ENCODE measurements around the gene ANO2. TPM values are rescaled to one million over a fixed set of nuclear protein-coding genes. Genes with fewer than 3 reads are reported as not detected.

The ANO2 gene
- total RNA-seq, 3 donors from 2014 or later (not counting 1 experiment from before 2014, with no cell fraction given): not detected

DNA sequence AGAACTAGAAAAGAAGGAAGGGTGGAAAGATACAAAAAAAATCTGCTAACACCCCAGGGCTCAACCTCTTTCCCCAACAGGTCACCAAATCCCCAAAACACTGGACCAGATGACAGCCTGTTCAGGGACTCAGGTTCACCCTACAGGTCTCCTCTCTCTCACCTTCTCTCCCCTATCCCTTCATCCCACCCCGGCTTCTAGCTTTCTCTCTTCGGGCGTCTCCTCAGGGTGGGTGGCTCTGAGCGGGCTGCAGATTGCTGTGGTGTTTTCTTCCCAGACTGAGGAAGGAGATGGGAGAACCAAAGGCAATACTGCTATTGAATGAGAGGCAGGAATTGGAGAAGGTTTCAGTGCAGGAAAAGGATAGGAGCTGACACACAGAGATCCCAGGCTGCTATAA lies 39.3 kb downstream of the ANO2 start:
- no peaks in the 10 kb centered on the region for H3K9me3 Mint-ChIP-seq
- no peaks in the 10 kb centered on the region for H3K36me3 Mint-ChIP-seq
- DNase-seq (no peak), ATAC-seq (no peak)
- Histone ChIP-seq H3K36me3 (ENCODE audit: control insufficient read depth, insufficient read depth, low read length) (no peaks in the 10 kb centered on the region), H3K4me1 (ENCODE audit: control insufficient read depth, insufficient read depth, low read length) (no peaks in the 10 kb centered on the region), H3K4me3 (ENCODE audit: low read length) (no peak overlapping the region), H3K27ac (ENCODE audit: low read length) (no peak overlapping the region), H3K27me3 (ENCODE audit: control insufficient read depth, insufficient read depth, low read length) (no peaks in the 10 kb centered on the region), H3K9me3 (ENCODE audit: control insufficient read depth, insufficient read depth, low read length) (no peaks in the 10 kb centered on the region)
- intact Hi-C loops (cut with micrococcal nuclease): no loop called here
- peaks cover 5 to 24% of the 10 kb centered on the region in 2 donors for H3K27me3 Mint-ChIP-seq (ENCODE audit: low read depth in 2 of 2)
- no peaks in the 10 kb centered on the region for H3K4me1 Mint-ChIP-seq
- TF ChIP-seq, protein P1, sequence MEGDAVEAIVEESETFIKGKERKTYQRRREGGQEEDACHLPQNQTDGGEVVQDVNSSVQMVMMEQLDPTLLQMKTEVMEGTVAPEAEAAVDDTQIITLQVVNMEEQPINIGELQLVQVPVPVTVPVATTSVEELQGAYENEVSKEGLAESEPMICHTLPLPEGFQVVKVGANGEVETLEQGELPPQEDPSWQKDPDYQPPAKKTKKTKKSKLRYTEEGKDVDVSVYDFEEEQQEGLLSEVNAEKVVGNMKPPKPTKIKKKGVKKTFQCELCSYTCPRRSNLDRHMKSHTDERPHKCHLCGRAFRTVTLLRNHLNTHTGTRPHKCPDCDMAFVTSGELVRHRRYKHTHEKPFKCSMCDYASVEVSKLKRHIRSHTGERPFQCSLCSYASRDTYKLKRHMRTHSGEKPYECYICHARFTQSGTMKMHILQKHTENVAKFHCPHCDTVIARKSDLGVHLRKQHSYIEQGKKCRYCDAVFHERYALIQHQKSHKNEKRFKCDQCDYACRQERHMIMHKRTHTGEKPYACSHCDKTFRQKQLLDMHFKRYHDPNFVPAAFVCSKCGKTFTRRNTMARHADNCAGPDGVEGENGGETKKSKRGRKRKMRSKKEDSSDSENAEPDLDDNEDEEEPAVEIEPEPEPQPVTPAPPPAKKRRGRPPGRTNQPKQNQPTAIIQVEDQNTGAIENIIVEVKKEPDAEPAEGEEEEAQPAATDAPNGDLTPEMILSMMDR (IDR thresholded peaks at IDR 0.05): no peak
- WGBS (ENCODE audit: insufficient coverage): 91% methylated on average over 4 of the region's 4 CpGs
- no peak overlapping the region for H3K27ac Mint-ChIP-seq
- no peak overlapping the region for H3K4me3 Mint-ChIP-seq

DNA sequence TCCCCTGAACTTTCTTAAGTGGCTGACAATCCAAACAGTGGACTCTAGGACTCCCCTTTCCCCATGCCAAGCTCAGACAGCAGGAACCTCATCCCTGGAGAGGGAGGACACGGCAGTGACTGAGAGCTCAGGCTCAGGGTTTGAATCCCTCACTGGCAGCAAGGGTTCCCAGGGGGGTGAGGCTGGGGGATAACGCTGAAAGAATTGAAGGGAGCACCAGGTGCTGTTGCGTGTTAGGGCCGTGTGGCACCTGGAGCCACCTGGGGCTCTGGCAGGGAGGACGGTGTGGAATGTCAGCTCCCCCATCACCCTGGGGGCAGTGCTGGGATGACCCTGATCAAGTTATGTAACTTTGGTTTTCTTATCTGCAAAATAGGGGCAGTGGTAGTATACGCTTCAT lies 40.1 kb downstream of the ANO2 start:
- ATAC-seq (no peak), DNase-seq (no peak)
- intact Hi-C loops (cut with micrococcal nuclease): no loop called here
- Histone ChIP-seq H3K27me3 (ENCODE audit: control insufficient read depth, insufficient read depth, low read length) (no peaks in the 10 kb centered on the region), H3K36me3 (ENCODE audit: control insufficient read depth, insufficient read depth, low read length) (no peaks in the 10 kb centered on the region), H3K4me1 (ENCODE audit: control insufficient read depth, insufficient read depth, low read length) (no peaks in the 10 kb centered on the region), H3K9me3 (ENCODE audit: control insufficient read depth, insufficient read depth, low read length) (no peaks in the 10 kb centered on the region), H3K27ac (ENCODE audit: low read length) (no peak overlapping the region), H3K4me3 (ENCODE audit: low read length) (no peak overlapping the region)
- no peak overlapping the region for H3K27ac Mint-ChIP-seq
- no peaks in the 10 kb centered on the region for H3K4me1 Mint-ChIP-seq
- 83% methylated on average over 5 of the region's 6 CpGs for WGBS (ENCODE audit: insufficient coverage)
- peaks cover 9 to 24% of the 10 kb centered on the region in 2 donors for H3K27me3 Mint-ChIP-seq (ENCODE audit: low read depth in 2 of 2)
- TF ChIP-seq, protein P1 (IDR thresholded peaks at IDR 0.05): no peak
- no peaks in the 10 kb centered on the region for H3K36me3 Mint-ChIP-seq
- H3K9me3 Mint-ChIP-seq: no peaks in the 10 kb centered on the region
- no peak overlapping the region for H3K4me3 Mint-ChIP-seq

DNA sequence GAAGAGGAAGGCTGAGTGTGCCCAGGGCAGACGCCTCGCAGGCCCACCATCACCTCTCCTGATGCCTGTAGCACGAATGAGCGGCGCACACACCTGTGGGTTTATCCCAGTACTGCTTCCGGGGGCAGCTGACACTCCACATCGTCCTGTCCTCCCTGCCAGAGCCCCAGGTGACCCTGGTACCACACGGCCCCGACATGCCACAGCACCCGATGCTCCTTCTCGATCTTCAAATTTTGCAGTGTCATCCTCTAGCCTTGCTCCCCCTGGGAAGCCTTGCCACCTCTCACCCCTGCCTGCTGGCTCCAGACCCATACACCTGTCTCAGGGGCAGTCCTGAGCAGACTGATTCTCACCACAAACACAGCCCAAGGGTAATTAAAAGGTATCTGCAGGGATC lies 40.6 kb downstream of the ANO2 start:
- Histone ChIP-seq H3K4me3 (ENCODE audit: low read length) (no peak overlapping the region), H3K9me3 (ENCODE audit: control insufficient read depth, insufficient read depth, low read length) (no peaks in the 10 kb centered on the region), H3K4me1 (ENCODE audit: control insufficient read depth, insufficient read depth, low read length) (no peaks in the 10 kb centered on the region), H3K27me3 (ENCODE audit: control insufficient read depth, insufficient read depth, low read length) (no peaks in the 10 kb centered on the region), H3K27ac (ENCODE audit: low read length) (no peak overlapping the region), H3K36me3 (ENCODE audit: control insufficient read depth, insufficient read depth, low read length) (no peaks in the 10 kb centered on the region)
- Mint-ChIP-seq H3K4me1 (no peaks in the 10 kb centered on the region), H3K36me3 (no peaks in the 10 kb centered on the region), H3K4me3 (no peak overlapping the region), H3K27ac (no peak overlapping the region), H3K9me3 (no peaks in the 10 kb centered on the region), H3K27me3 (ENCODE audit: low read depth in 2 of 2) (peaks cover 9 to 21% of the 10 kb centered on the region in 2 donors)
- intact Hi-C loops (cut with micrococcal nuclease): no loop called here
- ATAC-seq (no peak), DNase-seq (no peak)
- 68% methylated on average over 11 of the region's 11 CpGs for WGBS (ENCODE audit: insufficient coverage)
- TF ChIP-seq, protein P1 (IDR thresholded peaks at IDR 0.05): no peak

DNA sequence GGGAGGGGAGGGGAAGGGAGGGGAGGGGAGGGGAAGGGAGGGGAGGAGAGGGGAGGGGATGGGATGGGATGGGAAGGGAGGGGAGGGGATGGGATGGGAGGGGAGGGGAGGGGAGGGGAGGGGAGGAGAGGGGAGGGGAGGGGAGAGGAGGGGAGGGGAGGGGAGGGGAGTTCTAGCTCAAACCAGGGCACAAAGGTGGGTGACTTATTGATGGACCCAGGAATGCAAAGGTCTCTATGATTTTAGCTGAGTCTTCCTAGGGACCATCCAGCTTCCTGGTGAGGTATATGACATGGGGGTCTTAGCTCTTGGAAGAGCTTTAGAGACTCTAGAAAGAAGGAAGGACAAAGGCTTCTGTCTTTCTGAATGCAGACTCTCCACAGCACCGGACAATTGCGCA lies 42.3 kb downstream of the ANO2 start:
- H3K36me3 ChIP-seq (ENCODE audit: control insufficient read depth, insufficient read depth, low read length): no peaks in the 10 kb centered on the region
- H3K36me3 Mint-ChIP-seq: no peaks in the 10 kb centered on the region
- TF ChIP-seq, protein P1 (IDR thresholded peaks at IDR 0.05): no peak
- 100% methylated on average over 2 of the region's 2 CpGs for WGBS (ENCODE audit: insufficient coverage)
- H3K9me3 ChIP-seq (ENCODE audit: control insufficient read depth, insufficient read depth, low read length): no peaks in the 10 kb centered on the region
- no peak overlapping the region for H3K27ac Mint-ChIP-seq
- no peak for DNase-seq
- H3K27me3 Mint-ChIP-seq (ENCODE audit: low read depth in 2 of 2): peaks cover 9 to 20% of the 10 kb centered on the region in 2 donors
- H3K27me3 ChIP-seq (ENCODE audit: control insufficient read depth, insufficient read depth, low read length): no peaks in the 10 kb centered on the region
- intact Hi-C loops (cut with micrococcal nuclease): no loop called here
- no peak overlapping the region for H3K4me3 Mint-ChIP-seq
- H3K9me3 Mint-ChIP-seq: no peaks in the 10 kb centered on the region
- ATAC-seq: no peak
- H3K4me1 Mint-ChIP-seq: no peaks in the 10 kb centered on the region
- H3K4me3 ChIP-seq (ENCODE audit: low read length): no peak overlapping the region
- H3K4me1 ChIP-seq (ENCODE audit: control insufficient read depth, insufficient read depth, low read length): no peaks in the 10 kb centered on the region
- H3K27ac ChIP-seq (ENCODE audit: low read length): no peak overlapping the region
